NCI-H345 treated with DMSO at 0.1 percent for 48 hours (cell line): ENCODE results near the gene BSND.

Experiments
- DNase-seq: peaks from one replicate; lab custom pipeline; 2025; ENCODE audit not compliant: unreplicated experiment; lab: John Stamatoyannopoulos, UW

BSND gene

DNA sequence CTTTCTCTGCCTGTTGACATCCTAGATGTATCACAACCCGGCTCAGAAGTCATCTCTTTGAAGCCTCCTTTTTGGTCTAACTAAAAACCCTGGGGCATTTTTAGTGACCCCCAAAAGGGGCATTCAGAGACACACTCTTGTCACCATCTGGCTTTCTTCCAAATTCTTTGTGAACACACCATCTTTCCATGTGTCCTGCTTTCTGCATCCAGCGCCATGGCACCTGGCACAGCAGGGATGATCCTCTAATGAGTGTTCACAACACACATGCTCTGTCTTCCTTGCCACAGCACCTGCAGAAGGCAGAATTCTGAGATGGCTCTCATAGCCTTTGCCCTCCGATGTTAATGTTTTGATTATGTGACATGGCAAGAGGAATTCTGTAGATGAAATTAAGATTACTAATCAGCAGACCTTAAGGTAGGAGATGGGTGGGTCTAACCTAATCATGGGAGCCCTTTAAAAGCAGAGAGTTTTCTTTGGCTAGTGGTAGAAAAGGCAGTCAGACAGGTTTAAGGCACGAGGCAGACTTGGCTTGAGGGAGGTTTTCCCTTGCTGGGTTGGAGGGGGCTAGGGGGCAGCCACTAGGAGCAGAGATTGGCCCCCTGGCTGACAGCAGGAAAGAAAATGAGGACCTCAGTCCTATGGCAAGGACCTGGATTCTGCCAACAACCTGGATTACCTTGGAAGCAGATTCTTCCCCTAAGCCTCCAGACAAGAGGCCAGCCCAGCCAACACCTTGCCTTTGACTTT is 23.2 kb upstream of the BSND start:
- peak; percentile 76 for DNase-seq

DNA sequence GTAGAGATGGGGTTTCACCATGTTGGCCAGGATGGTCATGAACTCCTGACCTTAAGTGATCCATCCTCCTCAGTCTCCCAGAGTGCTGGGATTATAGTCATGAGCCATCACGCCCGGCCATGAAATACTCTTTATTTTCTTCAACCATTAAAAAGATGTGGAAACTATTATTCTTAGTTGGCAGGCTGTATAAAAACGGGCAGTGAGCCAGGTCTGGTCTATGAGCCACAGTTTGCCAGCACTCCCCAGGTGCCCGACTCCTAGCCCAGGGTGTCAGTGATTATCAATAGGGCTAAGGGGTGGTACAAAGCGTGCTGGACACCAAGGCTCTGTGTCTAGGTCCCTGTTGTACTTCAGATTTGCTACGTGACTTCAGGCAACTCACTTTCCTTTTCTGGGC is 22.0 kb upstream of the BSND start:
- peak; percentile 88 for DNase-seq

DNA sequence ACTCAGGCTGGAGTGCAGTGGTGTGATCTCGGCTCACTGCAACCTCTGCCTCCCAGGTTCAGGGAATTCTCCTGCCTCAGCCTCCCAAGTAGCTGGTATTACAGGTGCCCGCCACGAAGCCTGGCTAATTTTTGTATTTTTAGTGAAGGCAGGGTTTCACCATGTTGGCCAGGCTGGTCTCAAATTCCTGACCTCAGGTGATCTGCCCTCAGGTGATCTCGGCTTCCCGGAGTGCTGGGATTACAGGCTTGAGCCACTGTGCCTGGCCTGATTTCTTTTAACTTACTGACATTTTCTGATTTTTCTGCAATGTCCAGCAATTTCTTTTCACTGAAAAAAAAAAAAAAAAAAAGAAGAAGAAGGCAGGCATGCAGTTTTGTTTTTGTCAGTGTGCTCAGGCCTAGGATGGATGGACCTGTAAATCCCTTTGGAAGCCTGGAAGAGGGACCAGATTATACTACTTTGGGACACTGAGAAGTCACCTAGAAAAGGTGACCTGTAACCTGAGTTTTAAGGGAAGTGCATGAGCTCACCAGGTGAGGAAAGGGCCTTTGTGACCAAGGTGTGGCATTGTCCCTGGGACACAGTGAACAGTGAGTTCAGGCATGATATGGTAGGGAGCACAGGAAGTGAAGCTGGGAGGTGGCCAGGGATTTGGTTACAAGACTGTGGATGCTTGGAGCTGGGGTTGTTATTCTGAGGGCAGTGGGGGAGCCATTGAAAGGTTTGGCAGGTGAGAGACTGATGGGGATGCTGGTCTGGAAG is 21.0 kb upstream of the BSND start:
- no peak for DNase-seq

DNA sequence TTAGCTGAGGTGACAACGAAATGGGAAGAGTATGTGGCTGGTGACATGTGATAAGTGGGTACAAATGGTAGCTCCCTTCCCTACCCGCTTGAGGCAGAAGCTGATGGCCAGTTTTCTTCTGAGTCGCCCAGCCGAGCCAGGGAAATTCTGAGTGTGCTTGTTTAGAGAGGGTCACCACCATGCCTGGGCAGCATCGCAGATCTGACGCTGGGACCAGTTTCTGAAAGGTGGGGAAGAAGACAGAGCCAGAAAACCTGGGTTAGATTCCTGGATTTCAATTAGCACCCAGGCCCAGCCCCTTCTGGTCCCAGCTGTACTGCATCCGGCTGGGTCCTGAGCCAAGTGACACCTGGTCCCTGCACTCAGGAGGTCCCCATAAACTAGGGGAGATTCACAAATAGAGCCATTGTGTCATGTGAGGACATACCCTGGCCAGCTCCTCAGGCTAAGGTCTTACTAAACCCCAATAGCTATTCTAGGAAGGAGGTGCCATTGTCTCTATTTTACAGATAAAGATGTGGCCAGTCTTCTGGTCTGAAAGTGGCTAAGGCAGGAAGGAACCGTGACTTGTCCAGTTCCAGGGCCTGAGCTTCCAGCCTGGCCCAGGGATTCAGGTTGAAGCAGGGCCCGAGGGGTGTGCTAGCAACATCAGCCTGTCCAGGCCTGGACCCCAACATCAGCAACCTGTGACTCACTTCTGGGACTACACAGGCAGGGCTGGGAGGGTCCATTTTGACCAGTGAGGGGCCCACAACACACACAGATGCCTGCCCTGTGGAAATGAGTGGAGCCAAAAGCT is 20.0 kb upstream of the BSND start:
- DNase-seq: no peak

DNA sequence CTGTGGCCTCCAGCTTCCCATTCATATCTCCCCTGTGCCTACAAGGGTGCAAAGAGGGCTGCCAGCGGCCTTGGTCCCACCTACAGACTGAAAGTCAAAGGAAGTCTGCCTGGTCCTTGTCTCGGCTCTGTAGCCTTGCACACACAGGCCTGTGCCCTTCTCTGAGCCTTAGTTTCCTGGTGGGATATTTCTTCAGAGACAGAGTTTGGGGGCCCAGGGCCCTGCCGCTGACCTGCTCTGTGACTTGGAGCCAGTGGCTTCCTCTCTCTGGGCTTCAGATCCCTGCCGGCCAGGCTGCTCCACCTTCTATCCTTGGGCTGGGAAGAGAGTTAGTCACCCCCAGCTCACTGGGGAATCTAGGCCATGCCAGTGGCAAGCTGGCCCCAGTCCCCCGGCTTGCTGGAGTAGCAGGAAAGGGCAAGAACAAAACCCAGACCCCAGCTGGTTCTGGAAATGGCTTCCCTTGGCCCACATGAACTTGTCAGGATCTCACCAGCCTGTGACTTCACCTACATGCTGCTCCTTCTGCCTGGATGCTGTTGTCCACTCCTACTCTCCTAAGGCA is 19.3 kb upstream of the BSND start:
- no peak for DNase-seq

DNA sequence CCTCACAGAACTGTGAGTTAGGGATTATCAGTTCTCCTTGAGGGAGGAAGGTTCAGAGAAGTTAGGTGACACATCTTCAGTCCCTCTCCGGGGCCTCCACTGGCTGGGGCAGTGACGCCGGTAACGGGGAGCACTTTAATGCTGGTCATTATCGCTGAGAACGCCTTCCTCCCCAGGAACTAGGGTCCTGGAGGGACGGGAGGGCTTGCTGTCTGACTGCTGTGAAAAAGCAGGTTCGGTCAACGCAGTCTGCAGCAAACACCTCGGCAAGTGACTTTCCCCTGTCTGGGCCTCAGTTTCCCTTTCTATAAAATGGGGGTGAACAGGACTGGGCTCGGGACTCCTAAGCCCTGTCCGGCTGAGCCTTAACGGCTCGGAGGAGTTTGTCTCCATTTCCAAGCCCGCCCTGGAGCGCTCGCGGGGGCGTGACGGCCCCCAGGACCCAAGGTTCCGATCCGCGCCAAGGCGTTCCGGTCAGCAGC is 18.6 kb upstream of the BSND start:
- no peak for DNase-seq

DNA sequence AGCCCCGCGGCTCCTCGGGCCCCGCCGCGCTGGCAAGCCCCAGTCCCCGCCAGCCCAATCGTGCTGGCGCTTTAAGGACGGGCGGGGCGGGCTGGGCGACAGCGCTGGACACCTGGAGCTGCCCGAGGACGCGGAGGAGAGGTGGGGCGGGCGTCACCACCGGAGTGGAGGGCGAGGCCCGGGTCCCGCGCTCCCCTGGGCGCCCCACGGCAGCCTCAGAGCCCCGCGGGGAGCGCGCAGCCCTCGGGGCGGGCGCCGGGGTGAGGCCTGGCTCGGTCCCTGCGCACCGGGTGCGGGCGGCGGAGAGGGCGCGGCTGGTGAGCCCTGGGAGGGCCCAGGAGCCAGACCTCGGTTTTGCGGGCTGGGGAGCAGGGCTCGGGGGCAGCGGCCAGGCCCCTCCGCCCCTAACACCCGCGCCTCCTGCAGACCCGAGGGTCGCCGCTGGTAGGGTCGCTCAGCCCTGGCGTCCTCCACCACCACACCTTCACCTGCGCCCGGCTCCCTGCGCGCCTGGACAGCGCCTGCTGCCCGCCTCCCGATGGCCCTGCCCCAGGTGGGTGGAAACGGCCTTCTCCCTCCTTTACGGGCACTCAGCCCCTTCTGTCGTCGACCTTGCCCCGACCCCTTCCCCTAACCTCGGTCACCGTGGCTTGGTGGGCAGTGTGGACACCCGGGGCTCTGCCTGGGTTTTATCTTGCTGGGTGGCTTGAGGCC is 18.0 kb upstream of the BSND start, which contains the start of gene TMEM61:
TMEM61 (plus strand) TSS at position 101 of the 714 bp plus-strand sequence; CDS start at position 539, 438 bp downstream.
- DNase-seq: no peak

DNA sequence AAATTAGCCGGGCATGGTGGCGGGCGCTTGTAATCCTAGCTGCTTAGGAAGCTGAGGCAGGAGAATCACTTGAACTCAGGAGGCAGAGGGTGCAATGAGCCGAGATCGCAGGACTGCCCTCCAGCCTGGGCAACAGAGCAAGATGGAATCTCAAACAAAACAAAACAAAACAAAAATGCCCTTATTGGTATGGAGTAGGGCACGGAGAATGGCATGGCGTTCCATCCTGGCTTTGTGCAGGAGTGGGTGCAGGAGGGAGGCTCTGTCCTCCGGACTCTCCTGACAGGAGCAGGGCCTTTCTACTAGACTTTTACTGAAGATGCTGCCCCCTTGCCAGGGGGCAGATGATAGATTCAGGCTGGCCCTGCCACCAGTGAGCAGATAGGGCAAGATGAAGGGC is 17.3 kb upstream of the BSND start:
- no peak for DNase-seq

DNA sequence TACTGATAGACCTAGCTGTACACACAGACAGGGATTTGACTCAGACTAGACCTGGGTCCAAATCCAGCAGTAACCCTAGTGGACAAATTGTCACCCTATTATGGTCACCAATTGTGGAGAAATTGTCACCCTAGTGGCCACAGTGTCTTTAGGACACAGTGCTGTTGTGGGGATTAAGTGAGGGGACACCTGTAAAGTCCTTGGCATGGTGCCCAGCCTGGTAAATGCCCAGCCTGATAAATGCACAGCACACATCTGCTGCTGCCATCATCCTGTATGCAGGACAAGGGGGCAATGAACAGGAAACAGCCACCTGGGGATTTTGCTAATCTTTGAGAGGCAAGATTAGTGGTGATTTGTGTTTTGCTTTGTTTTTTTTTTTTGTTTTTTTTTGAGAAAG is 16.0 kb upstream of the BSND start:
- peak; percentile 90 for DNase-seq

DNA sequence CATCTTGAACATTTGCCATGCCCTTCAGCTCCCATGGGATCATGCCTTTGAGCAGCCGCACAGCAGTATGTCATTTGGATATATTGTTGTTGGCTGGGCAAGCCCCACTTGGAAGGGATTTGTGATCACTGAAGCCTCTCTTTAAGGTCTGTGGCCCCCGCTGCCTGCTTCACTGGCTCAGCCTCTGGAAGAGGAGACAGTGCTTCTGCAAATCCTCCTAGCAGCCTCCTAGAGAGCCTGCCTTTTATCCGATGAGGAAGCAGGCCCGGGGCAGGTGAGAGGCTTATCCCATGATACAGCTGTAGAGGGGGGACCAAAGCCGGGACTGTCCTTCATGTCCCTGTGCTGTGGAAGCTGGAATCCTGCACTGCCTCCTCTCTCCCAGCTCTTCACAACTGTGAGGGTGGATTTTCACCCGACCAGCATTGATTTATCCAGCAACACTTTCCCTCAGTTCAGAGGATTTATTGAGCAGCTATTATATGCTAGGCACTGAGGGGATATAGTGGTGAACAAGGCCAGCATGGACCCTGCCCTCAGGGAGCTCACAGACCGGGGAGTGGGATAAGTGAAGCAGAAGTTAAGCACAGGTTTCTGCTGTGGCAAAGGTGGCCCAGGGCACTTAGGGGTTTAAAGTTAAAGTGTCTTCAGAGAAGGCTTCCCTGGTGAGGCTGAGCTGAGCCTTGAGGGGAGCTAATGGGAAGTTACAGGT is 14.4 kb upstream of the BSND start:
- DNase-seq: peak; percentile 64

DNA sequence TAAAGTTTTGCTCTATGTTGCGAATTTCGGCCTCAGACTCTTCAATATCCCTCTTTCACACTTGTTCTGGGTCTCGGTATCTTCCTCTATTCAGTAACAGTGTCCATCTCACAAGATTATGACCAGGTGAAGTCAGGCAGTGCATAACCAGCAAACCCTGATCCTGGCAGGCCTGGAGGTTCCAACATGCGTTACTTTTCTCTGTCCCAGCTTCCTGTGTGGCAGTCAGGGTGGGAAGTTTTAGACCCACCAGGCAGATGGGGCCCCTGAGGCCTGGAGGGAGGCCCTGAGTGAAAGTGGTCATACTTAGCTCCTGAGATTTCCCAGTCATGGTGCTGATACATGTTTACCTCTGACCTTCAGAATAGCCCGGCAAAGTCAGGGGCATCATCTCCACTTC is 13.2 kb upstream of the BSND start:
- DNase-seq: no peak

DNA sequence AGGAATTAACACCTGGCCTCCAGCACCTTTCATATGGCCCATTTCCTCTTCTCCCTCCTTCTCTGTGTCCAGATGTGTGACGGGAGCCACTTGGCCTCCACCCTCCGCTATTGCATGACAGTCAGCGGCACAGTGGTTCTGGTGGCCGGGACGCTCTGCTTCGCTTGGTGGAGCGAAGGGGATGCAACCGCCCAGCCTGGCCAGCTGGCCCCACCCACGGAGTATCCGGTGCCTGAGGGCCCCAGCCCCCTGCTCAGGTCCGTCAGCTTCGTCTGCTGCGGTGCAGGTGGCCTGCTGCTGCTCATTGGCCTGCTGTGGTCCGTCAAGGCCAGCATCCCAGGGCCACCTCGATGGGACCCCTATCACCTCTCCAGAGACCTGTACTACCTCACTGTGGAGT is 12.7 kb upstream of the BSND start:
- DNase-seq: no peak

DNA sequence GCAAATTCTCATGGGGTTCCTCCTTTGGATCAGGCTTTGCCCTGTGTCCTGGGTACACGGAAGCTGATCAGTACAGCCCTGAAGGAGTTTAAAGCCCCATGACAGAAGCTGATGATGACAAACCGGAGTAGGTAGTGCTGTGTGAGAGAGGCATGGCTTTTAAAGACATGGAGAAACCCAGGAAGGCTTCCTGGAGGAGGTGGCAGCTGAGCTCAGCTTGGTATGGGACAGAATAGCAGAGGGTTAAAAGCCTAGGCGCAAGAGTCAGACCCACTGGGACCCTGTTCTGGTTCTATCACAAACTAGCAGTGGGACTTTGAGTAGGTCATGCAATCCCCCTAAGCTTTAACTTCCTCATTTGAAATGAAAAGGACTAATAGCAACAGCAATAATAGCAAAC is 12.2 kb upstream of the BSND start:
- no peak for DNase-seq

DNA sequence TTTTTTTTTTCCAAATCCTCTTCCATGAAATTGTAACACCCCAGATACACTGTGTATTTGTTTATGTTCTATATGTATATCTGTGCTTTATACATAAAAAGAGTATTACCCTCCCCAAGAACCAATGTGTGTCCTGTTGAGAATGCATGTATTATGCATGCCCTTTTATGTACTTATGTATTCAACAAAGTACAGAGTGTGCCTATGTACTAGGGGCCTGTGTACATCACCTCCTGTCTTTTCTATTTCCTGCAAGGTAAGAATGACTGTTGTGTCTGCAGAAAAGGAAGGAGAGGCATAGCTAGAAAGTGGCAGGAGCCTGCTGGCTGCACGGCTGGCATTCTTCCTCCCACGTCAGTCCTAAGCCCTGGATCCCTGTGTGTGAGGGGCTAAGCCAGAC is 11.3 kb upstream of the BSND start:
- no peak for DNase-seq

DNA sequence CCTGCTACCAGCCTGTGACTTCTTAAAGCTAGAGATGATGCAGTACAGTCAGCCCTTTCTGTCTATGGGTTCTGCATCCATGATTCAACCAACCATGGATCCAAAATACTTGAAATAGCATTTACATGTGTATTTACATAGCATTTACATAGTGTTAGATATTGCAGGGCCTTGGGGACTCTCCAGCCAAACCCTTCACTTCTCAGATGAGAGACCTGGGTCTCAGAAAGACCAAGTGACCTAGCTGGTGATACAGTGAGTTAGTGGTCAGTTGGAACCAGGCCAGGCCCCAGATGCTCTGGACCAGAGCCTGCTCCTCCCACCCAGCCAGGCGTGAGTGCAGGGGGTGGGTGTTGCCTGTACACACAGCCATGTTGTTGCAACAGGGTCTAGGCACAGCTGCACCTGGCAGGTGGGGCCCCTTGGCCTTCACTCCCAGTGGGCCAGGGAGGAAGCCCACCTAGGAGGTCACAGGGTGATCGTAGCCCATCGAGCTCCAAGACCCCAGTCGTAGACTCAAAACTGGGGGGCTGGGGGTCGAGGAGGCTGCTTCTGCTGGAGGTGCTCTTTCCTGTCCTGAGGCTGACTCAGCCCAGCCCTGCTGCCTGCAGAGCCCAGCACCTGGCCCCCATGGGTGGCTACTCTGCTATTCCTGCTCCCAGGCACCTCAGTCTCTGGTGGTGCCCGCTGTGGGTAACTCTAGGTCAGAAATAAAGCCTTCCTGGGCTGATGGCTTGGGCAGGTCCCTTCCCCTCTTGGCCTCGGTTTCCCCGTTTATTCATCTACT is 10.6 kb upstream of the BSND start:
- no peak for DNase-seq

DNA sequence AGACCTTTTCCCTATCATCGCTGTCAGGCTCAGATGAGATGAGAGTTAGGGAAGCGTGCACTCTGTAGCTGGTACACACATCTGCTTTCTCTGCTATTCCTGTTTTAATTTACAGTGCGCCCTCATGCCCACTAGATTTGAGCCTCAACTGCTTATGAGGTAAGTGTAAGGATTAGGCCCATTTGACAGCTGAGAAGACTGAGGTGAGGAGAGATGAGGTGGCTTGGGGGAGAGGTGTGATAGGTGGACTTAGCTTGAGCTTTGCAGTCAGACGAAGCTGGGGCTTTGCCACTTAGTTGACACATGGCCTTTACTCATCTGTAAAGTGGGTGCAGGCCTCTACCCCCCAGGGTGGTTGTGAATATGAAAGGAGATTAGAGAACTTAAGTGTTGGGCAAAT is 9.8 kb upstream of the BSND start:
- no peak for DNase-seq

DNA sequence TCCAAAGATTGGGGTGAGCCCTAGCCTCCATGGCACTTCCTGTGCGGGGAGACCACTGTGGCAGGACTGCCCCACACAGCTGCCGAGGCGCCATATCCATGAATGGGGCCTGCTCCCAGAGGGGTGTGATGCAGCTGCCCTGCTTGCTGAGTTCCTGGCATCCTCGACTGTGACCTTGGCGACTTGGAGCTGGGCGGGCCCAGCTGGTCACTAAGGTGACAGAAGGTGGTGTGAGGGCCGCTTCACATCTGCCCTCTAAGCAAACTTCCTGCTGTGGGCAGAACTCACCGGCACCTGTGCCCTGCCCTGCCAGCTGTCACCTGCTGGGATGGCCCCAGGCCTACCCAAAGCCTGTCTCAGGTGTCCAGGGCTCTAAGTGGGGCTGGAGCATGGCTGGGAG is 9.3 kb upstream of the BSND start:
- DNase-seq: peak; percentile 37

DNA sequence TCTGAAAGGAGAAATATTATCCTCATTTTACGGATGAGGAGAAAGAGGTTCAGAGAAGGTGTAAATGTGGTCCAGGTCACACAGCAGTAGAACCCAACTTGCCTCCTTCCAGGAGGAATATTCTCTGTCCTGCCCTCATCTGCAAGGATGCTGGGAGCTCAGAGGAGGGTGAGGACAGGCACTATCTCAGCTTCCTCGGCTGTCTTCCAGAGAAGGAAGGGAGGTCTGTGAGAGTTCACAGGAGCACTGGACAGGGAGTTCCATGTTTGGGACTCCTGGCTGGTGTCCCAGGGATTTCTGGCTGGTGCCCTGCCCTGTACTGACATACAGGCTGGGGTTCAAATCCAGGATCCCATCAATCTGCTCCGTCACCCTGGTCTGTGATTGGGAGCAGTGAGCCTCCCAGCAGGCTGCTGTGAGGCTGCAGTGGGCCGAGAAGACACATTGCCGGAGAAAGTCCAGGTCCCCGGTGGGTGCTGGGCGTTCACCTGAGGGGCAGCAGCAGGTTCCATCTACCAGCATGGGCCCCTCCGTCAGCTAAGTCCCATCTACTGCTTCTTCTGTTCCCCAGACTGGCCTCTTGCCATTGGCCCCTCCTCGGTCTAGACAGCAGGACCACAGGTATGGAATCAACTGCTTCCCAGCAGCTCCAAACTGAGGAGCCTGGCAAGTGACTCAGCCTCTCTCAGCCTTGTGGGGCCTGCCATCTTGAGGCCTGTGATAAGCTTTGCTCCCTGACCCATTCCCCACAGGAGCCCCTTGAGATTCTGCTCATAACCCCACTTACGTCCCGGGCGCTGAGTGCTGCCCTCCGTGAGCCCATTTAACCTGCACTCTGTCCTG is 8.5 kb upstream of the BSND start:
- no peak for DNase-seq
